ENCODE data around the gene SIM2.
"Not testable (repeated sequence)": the region's sequence is repeated elsewhere in the genome, so short reads cannot be mapped to it uniquely, and the experiment has no call there.

The SIM2 gene

DNA sequence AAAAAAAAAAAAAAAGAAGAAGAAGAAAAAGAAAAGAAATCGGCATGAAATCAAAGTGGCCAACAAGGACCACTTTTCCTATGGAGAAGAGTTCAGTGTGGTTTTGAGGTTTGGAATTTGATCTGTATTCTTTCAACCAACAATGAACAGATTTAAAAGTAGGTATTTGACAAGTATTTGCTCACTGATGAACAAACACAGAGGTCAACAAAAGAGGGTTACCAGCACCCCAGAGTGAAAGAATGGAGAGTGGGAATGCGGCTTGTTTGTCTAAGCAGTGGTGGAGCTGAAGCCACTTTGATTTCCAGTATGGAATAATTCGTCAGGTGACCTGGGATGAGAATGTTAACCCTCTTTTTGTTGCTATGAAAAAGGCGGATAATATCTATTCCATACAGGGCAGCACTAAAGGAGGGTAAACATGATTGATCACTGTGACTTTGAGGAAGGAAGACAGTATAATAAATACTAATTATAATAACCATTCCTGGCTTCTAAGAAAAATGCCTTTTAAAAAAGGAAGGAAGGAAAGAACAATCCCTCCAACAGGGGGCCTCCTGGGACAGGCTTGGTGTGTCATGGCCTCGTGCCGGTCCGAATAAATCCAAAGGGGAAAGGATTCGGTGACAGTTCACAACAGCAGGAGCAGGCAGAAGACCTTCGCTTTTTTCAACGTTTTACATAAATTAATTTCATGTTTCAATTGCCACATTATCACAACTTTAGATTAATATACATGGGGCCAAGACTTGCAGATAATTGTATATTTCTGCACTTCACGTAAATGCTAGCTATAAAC, 37.2 kb upstream of the SIM2 start:
- no peak for DNase-seq (ENCODE audit: low spot score)
- in situ Hi-C loops (cut with MboI; ENCODE audit: low sequenced_read_pairs, unreplicated experiment): no loop called here
- TF ChIP-seq, protein P1, sequence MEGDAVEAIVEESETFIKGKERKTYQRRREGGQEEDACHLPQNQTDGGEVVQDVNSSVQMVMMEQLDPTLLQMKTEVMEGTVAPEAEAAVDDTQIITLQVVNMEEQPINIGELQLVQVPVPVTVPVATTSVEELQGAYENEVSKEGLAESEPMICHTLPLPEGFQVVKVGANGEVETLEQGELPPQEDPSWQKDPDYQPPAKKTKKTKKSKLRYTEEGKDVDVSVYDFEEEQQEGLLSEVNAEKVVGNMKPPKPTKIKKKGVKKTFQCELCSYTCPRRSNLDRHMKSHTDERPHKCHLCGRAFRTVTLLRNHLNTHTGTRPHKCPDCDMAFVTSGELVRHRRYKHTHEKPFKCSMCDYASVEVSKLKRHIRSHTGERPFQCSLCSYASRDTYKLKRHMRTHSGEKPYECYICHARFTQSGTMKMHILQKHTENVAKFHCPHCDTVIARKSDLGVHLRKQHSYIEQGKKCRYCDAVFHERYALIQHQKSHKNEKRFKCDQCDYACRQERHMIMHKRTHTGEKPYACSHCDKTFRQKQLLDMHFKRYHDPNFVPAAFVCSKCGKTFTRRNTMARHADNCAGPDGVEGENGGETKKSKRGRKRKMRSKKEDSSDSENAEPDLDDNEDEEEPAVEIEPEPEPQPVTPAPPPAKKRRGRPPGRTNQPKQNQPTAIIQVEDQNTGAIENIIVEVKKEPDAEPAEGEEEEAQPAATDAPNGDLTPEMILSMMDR (IDR thresholded peaks at IDR 0.05; ENCODE audit: borderline replicate concordance, control extremely low read depth, extremely low read depth, insufficient read depth, missing control alignments): no peak

DNA sequence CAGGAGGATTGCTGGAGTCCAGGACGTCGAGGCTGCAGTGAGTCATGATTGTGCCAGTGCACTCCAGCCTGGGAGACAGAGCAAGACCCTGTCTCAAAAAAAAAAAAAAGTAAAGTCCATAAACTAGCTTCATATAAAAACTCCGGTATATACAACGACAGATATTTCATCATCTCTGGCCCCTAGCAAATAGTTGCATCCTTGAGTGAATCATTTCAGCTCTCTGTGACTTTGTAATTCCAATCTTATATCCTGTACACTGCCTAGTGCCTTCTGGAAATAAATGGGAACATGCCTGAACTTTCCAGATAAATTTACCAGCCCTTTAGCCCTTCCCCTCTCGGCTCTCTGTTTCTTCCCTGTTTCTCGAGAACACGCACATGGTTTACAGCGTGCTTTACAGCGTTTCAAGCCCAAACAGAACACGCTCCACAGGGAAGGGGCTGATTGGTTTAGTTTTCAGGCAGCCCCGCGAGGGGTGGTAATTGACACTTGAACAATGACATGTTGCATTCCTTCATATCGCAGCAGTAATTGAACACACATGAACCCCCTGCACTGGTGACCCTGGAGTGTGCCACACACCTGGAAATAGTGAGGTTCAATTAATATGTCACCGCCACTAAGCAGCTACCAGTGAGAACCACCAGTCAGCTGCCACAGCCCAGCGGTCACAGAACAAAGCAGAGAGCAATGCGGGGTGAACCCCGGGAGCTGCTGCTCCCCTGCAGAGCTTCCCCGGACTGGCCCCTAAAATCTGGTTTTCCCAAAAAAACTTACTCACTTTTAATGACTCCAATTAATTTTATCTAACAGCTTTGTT, 35.7 kb upstream of the SIM2 start:
- TF ChIP-seq, protein P1 (IDR thresholded peaks at IDR 0.05; ENCODE audit: borderline replicate concordance, control extremely low read depth, extremely low read depth, insufficient read depth, missing control alignments): no peak
- in situ Hi-C loops (cut with MboI; ENCODE audit: low sequenced_read_pairs, unreplicated experiment): no loop called here
- DNase-seq (ENCODE audit: low spot score): no peak

DNA sequence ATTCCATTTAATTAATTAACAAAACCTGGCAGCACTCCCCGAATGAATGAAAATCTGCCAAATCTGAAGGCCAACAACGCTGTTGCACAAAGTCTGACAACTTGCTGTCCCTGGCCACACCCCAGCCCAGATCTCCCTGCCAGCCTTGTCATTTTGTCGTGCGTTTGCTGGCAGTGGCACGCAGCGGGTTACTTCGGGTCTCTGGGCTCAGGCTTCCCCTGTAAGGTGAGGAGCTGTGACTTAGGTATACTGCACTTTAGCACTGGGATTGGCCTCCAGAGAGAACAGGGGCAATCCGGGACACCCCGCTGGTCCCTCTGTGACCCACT, 34.3 kb upstream of the SIM2 start:
- DNase-seq (ENCODE audit: low spot score): no peak
- TF ChIP-seq, protein P1 (IDR thresholded peaks at IDR 0.05; ENCODE audit: borderline replicate concordance, control extremely low read depth, extremely low read depth, insufficient read depth, missing control alignments): no peak
- in situ Hi-C loops (cut with MboI; ENCODE audit: low sequenced_read_pairs, unreplicated experiment): no loop called here

DNA sequence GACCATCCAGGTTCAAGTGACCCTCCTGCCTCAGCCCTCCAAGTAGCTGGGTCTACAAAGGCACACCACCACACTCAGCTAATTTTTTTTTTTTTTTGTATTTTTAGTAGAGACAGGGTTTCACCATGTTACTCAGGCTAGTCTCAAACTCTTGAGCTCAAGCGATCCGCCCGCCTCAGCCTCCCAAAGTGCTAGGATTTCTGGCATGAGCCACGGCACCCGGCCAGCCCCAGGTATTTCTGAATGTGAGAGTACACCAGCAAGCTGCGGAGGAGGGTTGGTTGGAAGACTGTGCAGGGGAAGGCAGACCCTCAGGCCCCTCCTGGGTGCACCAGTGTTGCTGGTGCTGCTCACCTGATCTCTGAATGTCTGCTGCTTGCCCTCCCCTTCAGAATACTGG, 33.1 kb upstream of the SIM2 start:
- no peak for DNase-seq (ENCODE audit: low spot score)
- TF ChIP-seq, protein P1 (IDR thresholded peaks at IDR 0.05; ENCODE audit: borderline replicate concordance, control extremely low read depth, extremely low read depth, insufficient read depth, missing control alignments): no peak
- in situ Hi-C loops (cut with MboI; ENCODE audit: low sequenced_read_pairs, unreplicated experiment): no loop called here

DNA sequence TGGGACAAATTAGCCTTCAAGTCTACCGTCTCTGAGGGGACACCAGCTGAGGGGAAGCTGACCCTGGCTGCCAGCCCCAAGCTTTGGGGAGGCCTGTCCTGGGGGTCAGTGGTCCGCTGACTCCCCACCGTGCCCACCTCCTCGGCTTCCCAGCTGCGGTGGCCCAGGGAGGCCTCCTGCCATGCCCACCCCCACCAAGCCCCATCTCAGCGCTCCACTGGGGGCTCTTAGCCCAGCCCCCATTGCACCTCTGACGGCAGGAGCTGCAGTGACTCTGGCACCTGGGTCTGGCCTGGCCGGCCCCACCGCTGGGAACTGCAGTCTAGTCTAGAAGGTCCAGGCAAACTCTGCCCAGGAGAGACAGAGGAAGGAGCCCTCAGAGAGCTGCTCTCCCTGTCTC, 30.2 kb upstream of the SIM2 start:
- in situ Hi-C loops (cut with MboI; ENCODE audit: low sequenced_read_pairs, unreplicated experiment): no loop called here
- TF ChIP-seq, protein P1 (IDR thresholded peaks at IDR 0.05; ENCODE audit: borderline replicate concordance, control extremely low read depth, extremely low read depth, insufficient read depth, missing control alignments): no peak
- DNase-seq (ENCODE audit: low spot score): no peak

DNA sequence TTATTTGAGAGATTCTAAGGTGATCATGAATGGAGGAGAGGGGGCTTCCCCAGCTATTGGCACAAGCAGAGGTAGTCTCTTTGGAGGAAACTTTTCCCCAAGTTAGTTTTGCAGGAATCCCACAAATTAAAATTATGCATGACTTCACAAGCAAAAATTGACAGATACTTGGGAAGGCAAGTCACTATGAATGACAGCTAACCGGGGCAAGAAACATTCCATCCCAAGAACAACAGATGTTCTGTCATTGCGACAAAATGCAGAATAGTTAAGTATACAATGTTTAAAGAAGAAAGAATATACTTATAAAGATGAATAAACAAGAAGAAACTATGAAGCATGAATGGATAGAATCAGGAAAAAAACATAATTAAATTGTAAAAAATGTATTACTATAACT, 27.1 kb upstream of the SIM2 start:
- no peak for DNase-seq (ENCODE audit: low spot score)
- in situ Hi-C loops (cut with MboI; ENCODE audit: low sequenced_read_pairs, unreplicated experiment): no loop called here
- TF ChIP-seq, protein P1 (IDR thresholded peaks at IDR 0.05; ENCODE audit: borderline replicate concordance, control extremely low read depth, extremely low read depth, insufficient read depth, missing control alignments): no peak

DNA sequence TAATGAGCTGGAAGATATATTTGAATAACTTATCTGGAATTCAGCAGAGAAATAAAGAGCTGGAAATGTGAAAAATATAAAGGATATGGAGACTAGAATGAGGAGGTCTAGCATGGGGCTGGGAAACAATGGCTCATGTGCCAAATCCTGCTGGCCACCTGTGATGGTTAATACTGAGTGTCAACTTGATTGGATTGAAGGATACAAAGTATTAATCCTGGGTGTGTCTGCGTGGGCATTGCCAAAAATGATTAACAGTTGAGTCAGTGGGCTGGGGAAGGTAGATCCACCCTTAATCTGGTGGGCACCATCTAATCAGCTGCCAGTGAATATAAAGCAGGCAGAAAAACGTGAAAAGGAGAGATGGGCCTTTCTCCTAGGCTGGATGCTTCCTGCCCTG, 26.6 kb upstream of the SIM2 start:
- DNase-seq (ENCODE audit: low spot score); in situ Hi-C loops (cut with MboI; ENCODE audit: low sequenced_read_pairs, unreplicated experiment): not testable (repeated sequence)

All from GM13976 (cell line).